Measurements from ENCODE around the gene CACNB2.

Gene CACNB2

DNA sequence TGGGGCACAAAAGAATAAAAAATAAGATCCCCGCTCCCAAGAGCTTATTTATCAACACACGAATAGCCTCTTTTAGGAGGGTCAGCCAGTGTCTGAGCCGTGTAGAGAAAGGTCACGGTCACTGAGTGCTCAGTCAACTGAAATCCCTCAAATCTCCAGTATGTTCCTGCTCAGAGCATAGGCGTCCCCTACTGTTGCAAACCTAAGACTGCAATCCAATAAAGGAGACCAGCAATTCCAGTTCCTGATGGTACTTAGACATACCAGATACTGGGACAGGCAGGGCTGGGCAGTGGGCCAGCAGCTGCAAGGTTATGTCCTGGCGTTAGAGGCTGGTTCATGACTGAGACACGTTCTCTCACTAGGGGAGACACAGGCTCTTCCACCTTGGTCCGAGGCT lies 93.6 kb downstream of the CACNB2 start:
- DNase-seq, result no peak

DNA sequence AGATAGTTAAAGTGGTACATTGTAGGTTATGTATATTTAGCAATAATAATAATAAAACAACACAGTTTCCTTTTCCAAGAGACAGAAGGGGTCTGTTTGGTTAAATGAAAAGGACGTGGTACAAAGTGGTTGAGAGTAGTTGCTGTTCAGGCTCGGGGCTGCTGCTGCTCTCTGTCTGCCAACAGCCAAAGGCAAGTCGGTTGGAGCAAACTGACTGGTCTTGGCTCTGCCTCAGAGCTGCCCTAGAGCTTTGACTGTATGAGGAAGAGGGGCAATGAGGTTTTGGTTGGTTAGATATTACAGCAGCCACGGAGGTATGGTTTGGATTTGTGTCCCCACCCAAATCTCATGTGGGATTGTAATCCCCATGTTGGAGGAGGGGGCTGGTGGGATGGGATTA lies 95.3 kb downstream of the CACNB2 start:
- DNase-seq, result no peak

DNA sequence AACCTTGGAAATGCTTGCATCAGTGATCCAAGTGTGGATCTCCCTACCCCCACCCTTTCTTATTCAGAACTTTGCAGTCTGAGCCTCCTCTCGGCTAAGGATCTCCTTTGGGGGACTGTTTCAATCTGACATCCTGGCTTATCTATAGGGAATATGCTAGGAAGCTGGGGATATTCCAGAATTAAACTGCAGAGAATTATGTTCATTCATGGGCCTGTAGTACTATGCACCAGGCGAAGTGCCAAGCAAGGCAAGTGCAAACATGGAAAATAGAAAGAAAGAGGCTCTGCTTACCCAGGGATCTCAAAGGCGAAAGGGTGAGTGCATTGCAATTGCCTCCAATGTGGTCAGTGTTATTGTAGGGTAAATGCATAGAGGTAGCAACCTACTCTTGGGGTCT lies 96.5 kb downstream of the CACNB2 start:
- no peak for DNase-seq

DNA sequence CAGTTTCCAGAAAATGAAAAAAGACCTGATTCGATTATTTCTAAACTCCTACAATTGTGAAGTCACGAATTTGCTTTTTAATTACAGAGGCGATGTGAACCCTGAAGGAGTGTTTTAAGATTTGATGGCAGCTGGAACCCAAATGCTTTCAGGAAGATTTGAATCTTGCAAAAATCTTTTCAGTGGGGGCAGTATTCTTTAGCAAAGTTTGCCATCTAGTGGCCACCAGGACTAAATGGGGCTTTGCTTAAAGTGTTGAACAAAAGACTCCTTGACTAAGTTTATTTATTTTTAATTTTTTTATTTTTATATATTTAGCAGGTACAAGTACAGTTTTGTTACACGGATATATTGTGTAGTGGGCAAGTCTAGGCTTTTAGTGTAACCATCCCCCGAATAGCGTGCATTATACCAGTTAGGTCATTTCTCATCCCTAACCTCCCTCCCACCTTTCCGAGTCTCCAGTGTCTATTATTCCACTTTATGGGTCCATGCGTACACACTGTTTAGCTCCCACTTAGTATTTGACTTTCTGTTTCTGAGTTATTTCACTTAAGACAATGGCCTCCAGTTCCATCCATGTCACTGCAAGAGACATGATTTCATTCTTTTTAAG lies 98.8 kb downstream of the CACNB2 start:
- no peak for DNase-seq

DNA sequence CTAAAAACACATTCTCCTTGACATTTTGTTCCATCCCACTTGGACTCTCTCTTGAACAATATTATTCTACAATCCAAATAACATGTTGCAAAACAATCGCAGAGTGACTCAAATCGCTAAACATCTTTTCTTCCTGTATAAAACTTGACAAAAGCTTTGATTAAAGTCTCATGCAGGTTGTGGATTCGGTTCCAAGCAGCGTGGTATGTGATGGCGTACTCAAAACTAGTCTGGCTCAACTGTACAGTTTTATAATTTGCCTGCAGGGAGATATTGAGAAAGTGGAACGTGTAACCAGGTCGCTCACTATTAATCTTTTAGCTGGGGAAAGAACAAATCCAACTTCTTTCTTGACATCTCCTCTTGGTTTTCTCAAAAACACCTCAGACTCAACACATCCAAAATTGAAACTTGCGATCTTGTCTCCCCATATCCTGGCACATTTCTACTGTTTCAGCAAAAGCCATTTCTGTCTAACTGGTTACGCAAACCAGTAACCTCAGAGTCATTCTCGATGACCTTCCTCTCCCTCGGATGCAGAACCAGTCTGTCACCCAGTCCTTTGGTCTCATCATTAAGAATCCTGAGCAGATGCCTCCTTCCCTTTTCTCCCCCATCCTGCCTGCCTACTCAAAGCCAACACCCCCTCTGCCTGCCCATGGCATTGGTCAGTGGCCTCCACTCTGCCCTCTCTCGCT lies 100.1 kb downstream of the CACNB2 start:
- DNase-seq, result no peak

DNA sequence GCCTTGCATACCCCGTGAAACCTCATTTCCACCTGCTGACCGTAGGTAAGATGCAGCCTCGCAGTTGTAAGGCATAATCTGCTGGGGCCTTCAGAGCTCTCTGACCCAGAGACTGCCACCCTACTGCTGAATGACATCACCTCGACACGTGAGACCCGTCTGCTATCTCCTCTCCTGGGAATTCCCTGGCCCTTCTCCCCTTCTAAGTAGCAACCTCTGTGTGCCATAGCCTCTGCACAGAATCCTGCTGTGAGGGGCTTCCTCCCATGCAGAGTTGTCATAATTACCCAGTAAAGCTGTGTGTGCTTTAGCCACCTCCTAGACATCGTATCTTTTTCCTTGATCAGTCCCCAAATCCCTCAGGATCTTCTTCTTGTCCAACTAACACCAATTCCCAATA lies 106.7 kb downstream of the CACNB2 start:
- no peak for DNase-seq

DNA sequence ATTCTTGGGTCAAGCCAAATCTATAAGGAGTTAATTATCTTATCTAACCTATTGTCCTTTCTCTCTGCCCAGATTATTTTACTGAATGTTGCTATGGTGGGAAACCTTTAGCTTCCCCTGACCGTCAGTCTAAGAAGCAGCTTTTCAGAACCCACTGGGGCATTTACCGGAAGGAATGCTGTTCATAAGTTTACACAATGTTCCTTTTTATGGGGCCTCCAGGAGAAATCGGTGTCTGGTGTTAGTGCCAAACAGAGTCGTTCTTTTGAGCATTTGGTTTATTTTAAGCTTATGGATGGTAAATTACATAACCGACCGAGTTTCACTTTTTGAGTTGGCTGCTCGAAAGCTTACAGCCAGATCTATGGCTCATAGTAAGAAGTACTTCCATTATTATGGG lies 111.9 kb downstream of the CACNB2 start:
- DNase-seq, result no peak

DNA sequence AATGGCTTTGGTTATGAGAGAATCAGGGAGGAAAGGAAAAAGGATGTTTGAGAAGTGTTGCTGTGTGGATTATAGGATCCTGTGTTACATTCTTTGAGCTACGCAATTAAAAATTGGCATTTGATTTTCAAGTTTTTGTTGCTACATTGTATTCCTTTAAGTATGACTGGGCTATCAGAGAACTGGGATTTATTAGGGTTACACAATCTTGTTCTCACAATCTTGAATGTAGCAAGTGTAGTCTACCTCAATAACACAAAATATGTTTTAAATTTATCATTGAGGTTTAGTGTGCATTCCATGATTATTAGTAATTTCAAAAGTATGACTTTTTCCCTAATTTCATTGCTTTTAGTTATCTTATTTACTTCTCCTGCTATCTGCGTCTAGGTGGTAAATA lies 113.9 kb downstream of the CACNB2 start:
- DNase-seq, result no peak

DNA sequence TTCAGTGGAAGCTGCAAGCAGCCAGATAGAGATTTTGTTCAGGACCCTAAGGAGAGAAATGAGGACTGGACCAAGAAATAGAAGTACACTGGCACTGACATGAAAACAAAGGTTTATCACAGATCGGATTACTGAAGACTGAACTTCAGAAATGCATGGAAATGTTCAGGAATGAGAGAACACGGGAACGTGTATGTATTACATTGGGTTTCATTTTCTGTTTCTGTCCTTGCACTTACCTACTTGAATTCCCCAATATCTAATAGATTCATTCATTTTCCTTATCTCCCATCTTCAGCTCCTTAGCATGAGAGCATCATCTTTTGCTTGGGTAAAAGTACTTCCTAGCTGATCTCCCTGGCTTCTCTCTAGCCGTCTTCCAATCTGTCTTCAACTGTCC lies 114.5 kb downstream of the CACNB2 start:
- DNase-seq, result no peak

DNA sequence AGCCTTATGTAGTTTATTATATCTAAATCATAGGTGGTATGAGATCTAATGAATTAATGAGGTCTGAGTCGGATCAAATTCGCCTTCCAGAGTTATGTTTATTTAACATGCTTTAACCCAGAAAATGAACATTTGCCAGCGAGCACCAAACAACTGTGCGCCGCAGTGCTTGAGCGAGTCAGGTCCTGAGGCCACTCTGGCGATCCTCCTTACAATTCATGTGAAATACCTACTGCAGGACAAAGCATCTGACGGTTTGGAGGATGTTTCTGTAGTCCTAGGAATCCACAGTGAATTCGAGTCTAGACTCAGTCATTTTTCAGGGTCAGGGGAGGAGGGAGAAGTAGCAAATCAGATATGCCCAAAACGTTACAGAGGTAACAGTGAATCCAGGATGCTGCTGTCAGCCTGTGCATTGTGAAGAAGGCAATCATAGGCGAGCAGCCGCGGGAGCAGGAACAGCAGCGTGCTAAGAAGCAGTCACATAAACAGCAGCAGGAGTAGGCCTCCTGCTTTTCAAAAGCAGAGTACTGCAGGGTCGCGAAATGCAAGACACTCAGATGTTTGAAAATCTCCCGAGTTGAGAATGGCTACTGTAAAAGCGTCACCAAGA lies 120.2 kb downstream of the CACNB2 start:
- no peak for DNase-seq

DNA sequence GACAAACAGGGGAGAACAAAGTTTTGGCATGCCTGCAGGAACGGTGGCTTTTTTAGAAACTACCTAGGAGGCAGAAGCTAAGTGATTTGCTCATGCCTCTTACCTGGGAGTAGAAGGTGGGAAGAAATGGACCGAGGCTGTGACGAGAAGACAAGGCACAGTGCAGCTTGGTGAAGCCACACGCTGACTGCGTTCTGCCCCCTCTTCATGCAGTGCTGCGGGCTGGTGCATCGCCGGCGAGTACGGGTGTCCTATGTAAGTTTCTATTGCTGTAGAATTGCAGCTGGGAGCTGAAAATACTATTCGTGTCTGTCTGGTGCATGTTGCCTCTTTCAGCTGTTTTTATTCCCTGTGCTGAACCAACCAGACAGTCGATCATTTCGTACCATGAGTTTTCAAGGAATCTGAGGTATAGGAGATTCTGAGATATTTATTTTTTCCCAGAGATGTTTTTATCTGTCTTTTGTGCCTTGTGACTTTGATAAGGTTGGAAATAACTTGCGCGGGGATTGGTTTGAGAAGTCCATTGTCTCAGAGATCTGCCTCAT lies 120.9 kb downstream of the CACNB2 start:
- no peak for DNase-seq

DNA sequence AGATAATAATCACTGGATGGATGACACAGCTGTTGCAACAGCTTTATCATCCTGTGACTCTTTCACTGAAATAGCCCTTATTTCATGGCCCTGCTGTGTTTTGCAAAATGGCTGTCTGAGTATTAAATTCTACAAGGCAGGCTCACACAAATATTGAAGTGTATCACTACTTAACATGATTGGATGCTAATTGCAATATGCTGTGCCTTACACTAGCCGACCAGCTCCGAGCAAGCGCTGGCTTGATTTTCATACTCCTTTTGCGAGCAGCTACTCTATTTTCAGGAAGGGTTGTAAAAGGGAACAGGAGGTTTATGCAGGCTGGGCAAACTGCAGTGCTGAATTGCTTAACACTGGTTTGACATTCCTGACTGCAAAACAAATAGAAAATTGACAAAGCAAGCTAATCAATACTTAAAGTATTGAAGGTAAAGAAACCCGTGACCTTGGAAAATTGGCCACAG lies 121.6 kb downstream of the CACNB2 start:
- no peak for DNase-seq

DNA sequence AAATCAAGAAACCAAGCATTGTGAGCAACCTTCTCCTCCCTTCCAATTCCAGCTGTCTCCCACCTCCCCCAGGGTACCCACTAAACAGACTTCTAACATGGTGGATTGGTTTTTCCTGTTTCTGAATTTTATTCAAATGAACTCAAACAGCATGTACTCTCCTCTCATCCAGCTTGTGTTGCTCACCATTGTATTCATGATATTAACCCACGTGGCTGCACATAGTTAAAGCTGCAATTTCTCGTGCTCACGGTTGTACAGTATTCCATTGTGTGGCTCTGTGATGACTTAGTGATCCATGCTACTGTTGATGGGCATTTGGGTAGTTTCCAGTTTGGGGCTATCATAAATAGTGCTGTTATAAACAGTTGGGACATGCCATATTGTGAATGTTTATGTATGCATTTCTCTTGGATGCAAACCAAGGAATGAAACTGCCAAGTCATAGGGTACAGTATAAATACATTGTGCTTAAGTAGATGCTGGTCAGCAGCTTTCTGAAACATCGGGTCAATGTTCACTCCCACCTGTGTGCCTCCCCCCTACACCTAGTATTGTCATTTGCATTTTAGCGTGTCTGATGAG lies 124.3 kb downstream of the CACNB2 start:
- no peak for DNase-seq

DNA sequence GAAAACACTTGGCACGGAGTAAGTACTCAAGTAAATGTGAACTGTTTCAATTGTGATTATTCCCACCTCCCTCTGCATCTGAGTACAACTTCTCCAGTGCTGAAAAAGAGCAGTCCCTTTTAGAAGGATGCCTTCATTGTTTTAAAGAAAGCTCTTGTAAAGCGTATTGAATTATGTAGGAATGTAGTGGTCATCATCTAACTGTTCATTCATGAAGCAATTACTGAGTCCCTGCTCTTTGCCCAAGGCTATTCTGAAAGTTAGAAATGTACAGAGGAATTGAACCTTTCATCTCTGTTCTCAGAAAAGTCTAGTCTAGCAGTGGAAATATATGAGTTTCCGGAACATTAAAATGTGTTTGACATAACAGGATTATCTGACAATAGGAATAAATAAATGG lies 127.8 kb downstream of the CACNB2 start:
- DNase-seq, result no peak

DNA sequence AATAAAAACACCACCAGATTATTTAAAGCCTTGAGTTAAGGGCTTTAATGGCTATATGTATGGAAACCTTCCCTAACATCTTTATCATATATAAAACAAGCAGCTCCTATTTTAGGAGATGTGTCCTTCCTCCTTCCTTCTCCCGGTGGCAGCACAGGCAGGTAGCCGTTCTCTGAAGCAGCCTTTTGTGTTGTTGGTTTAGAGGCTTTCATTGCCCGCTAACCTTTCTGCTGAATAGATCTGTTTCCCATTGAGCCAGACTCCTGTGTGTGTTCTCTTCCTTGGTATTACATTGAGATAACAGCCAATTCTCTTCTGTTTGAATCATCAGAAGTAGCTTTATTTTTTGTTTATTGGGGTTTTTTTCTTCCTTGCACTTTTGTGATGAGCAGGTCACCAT lies 131.3 kb downstream of the CACNB2 start:
- DNase-seq, result no peak

DNA sequence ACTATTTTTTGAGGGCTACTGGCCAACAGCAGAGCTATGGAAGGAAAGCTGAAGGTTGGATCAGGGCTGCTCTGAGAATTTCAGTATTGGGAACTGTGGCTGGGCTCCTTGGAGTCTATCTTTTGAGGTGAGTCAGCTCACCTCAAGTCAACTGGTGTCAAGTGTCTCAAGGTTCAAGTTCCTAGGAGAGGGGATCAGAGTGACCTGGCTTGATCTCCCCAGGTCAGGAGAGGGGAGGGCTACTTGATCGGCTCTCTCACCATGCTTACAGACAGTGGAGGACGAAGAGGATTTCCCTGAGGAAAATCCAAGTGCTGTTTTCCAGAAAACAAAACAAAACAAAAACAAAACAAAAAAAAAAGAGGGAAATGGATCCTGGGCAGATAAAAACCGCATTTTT lies 132.8 kb downstream of the CACNB2 start:
- DNase-seq, result no peak

DNA sequence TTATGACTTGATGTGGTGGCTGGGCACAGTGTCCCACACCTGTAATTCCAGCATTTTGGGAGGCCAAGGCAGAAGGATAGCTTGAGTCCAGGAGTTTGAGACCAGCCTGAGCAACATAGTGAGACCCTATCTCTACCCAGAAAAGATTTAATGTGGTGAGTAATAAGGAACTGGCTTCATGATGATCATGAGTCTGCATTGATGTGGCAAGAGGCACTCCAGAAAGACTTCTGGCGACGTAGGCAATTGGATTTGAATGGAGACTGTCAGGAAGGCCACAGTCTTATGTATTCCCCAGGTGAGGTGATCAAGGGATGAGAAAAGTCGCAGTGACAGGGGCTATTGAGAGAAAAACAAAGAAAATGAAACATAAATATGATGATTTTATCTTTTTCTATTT lies 138.0 kb downstream of the CACNB2 start:
- no peak for DNase-seq

DNA sequence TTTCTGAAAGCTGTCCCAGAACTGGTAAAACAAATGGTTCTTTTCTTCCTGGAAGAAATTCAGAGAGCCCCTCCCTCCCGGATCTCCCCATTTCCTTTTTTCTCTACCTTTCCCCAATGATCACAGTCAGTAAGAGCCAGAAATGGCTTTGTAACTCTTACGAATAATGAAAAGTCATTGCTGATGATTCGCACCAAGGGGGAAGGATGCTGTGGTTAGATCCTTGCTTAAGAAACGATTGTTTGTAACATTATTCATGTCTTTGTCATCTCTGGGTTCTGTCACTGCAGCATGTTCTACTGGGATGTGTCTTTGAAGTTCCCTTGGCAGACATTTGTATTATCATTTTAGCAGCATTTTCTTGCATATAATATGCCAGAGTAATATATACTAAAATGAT lies 138.9 kb downstream of the CACNB2 start:
- no peak for DNase-seq

DNA sequence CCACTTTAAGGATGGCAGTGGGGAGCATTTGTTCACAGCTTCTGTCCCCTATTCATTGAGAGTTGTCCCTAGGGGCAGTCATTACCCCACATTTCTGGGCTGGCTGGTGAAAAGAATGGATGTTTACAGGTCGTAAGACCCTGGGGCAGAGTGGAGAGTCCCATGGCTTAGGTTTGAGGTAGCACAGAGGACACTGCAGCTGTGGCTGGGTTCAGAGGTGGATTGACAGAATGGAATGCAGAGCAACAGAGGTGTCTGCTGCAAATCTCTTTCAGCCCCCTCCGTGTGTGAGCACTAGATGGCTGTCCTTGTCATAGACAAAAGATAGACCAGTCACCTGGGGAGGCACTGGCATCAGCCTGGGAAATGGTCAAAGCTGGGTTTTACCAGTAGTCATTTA lies 141.9 kb downstream of the CACNB2 start:
- no peak for DNase-seq

DNA sequence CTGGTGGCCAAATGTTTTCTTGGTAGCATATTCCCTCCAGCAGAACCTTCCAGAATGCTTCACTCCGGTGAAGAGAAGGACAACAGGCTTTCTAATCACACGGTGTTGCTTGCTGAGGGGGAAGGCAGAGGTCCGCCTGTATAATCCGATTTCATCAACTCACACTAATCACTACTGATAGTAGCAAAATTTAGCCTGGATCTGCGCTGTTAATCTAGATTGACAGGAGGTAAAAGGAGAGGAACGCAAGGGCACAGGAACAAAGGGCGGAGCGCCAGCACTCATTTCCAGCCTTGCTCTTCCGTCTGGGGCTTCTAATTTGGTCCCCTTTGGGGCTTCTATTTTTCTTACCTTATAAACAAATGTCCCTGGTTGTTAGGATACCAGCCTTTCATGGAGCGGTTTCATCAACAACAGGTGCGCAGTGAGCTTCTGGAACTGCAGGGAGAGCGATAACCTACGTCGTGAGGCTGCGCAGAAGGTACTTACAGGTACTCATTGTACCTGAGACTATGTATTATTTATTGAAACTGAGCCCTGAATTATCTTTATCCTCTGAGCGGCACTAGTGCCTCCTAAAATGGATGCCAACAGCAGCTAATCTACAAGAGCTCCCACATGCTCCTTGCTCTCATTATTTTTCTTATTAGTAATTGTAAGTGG lies 150.6 kb downstream of the CACNB2 start:
- no peak for DNase-seq

DNA sequence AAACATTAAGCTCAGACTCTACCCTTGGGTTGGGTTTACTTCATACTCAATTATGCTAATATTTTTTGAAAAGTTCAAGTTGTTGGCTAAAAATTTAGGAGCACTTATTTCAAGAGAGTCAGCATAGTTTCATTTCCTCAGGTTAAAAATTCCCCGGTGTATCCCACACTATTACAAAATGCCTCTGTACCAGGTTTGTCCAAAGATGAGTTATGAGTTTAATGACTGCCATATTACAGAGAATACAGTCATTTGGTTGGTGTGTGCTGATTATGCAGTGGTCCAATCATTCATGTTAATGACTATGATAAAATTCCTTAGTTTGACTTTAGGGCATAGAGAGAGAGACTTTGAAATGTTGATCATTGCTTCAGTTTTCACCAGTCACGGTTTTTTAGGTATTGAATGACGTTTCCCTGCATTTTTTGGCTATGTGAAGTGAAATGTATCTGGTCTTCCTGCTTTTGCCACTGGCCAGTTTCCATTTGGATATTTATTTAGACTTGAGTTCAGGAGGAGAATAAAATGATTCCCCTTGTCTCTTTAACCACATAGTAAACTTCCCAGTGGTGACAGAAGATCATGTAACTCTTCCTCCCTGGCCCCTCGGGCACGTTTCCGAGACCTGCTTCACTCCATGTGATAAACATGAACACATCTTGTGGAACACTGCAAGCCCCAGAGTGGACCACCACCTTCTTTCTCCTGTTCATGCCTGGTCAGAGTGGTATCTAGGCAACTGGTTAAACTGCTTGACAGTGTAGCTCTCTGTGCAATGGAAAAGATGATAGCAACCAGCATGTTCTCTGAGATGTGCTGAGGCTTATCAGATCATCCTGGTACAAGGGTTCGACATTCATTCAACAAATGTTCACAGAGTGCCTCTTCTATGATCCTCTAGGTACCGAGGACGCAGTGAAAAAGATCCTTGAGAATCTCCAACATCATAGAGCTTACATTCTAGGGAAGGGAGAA lies 153.6 kb downstream of the CACNB2 start:
- DNase-seq, result no peak

DNA sequence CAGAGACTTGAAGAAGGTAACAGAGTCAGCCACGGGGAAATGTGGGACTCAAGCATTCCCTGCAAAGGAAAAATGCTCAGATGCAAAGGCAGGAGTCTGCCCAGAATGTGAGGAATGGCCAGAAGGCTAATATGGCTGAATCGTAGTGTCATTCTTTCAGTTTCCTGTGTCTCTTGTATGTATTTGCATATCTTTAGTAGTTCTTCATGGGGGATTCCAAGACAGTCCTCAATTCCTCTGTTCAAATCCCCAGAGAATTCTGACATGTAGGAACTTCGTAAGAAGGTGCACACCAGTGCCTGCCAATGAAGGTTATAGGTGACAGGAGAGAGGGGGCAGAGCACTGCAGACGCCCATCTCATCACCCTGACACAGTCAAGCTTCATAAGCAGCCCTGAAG lies 154.4 kb downstream of the CACNB2 start:
- no peak for DNase-seq

All from cerebellar nuclear complex (tissue), 1 donor.